ENCODE results near the gene ATRX.

The ATRX gene

DNA sequence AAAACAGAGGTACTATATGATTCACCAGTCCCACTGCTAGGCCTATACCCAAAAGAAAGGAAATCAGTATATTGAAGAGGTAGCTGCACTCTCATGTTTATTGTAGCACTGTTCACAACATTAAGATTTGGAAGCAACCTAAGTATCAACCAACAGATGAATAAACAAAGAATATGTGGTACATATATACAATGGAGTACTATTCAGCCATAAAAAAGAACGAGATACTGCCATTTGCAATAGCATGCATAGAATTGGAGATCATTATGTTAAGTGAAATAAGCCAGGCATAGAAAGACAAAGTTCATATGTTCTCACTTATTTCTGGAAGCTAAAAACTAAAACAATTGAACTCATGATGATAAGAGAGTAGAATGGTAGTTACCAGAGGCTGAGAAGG, 266.3 kb downstream of the ATRX start:
- no peaks in the 10 kb centered on the region for H3K27me3 ChIP-seq (ENCODE audit: insufficient read depth, poor library complexity, severe bottlenecking)
- no peak overlapping the region for H3K27ac ChIP-seq (replicated peaks)
- DNase-seq (ENCODE audit: low read depth in 1 of 2, low spot score in 1 of 2): no peak
- TF ChIP-seq, protein P1, sequence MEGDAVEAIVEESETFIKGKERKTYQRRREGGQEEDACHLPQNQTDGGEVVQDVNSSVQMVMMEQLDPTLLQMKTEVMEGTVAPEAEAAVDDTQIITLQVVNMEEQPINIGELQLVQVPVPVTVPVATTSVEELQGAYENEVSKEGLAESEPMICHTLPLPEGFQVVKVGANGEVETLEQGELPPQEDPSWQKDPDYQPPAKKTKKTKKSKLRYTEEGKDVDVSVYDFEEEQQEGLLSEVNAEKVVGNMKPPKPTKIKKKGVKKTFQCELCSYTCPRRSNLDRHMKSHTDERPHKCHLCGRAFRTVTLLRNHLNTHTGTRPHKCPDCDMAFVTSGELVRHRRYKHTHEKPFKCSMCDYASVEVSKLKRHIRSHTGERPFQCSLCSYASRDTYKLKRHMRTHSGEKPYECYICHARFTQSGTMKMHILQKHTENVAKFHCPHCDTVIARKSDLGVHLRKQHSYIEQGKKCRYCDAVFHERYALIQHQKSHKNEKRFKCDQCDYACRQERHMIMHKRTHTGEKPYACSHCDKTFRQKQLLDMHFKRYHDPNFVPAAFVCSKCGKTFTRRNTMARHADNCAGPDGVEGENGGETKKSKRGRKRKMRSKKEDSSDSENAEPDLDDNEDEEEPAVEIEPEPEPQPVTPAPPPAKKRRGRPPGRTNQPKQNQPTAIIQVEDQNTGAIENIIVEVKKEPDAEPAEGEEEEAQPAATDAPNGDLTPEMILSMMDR (IDR thresholded peaks at IDR 0.05; ENCODE audit: insufficient read depth, low read length): no peak
- TF ChIP-seq GABPA (IDR thresholded peaks at IDR 0.05; ENCODE audit: low read depth) (no peak), POLR2AphosphoS5 (IDR thresholded peaks at IDR 0.05; ENCODE audit: low read depth) (no peak), SPI1 (IDR thresholded peaks at IDR 0.05; ENCODE audit: borderline replicate concordance, low read depth) (no peak)
- TF ChIP-seq, protein P2, sequence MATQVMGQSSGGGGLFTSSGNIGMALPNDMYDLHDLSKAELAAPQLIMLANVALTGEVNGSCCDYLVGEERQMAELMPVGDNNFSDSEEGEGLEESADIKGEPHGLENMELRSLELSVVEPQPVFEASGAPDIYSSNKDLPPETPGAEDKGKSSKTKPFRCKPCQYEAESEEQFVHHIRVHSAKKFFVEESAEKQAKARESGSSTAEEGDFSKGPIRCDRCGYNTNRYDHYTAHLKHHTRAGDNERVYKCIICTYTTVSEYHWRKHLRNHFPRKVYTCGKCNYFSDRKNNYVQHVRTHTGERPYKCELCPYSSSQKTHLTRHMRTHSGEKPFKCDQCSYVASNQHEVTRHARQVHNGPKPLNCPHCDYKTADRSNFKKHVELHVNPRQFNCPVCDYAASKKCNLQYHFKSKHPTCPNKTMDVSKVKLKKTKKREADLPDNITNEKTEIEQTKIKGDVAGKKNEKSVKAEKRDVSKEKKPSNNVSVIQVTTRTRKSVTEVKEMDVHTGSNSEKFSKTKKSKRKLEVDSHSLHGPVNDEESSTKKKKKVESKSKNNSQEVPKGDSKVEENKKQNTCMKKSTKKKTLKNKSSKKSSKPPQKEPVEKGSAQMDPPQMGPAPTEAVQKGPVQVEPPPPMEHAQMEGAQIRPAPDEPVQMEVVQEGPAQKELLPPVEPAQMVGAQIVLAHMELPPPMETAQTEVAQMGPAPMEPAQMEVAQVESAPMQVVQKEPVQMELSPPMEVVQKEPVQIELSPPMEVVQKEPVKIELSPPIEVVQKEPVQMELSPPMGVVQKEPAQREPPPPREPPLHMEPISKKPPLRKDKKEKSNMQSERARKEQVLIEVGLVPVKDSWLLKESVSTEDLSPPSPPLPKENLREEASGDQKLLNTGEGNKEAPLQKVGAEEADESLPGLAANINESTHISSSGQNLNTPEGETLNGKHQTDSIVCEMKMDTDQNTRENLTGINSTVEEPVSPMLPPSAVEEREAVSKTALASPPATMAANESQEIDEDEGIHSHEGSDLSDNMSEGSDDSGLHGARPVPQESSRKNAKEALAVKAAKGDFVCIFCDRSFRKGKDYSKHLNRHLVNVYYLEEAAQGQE (IDR thresholded peaks at IDR 0.05; ENCODE audit: insufficient replicate concordance, low read depth): no peak
- no peak overlapping the region for H3K4me3 ChIP-seq (replicated peaks; ENCODE audit: insufficient read depth, low read length)

DNA sequence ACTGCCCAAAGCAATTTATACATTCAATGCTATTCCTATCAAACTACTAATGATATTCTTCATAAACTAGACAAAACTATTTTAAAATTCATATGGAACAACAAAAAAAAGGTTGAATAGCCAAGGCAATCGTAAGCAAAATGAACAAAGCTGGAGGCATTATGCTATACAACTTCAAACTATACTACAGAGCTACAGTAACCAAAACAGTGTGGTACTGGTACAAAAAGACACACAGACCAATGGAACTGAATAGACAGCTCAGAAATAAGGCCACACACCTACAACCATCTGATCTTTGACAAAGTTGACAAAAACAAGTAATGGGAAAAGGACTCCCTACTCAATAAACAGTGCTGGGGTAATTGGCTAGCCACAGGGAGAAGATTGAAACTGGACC, 271.8 kb downstream of the ATRX start:
- Histone ChIP-seq H3K4me3 (replicated peaks; ENCODE audit: insufficient read depth, low read length) (no peak overlapping the region), H3K27me3 (ENCODE audit: insufficient read depth, poor library complexity, severe bottlenecking) (no peaks in the 10 kb centered on the region), H3K27ac (replicated peaks) (no peak overlapping the region)
- DNase-seq (ENCODE audit: low read depth in 1 of 2, low spot score in 1 of 2): no peak
- TF ChIP-seq POLR2AphosphoS5 (IDR thresholded peaks at IDR 0.05; ENCODE audit: low read depth) (no peak), GABPA (IDR thresholded peaks at IDR 0.05; ENCODE audit: low read depth) (no peak), SPI1 (IDR thresholded peaks at IDR 0.05; ENCODE audit: borderline replicate concordance, low read depth) (no peak)
- TF ChIP-seq, protein P1 (IDR thresholded peaks at IDR 0.05; ENCODE audit: insufficient read depth, low read length): no peak
- TF ChIP-seq, protein P2 (IDR thresholded peaks at IDR 0.05; ENCODE audit: insufficient replicate concordance, low read depth): no peak

DNA sequence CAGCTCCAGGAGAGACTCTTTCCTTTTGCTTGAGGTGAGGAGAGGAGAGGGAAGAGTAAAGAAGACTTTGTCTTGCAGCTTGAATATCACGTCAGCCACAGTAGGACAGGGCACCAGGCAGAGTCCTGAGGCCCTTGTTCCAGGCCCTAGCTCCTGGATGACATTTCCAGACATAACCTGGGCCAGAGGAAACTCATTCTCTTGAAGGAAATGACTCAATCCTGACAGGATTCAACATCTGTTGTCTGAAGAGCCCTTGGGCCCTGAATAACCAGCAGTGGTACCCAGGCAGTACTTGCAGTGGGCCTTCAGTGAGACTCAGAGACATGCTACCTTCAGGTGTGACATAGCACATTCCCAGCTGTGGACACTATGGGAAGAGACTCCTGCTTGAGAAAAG, 276.0 kb downstream of the ATRX start:
- H3K4me3 ChIP-seq (replicated peaks; ENCODE audit: insufficient read depth, low read length): no peak overlapping the region
- no peak for DNase-seq (ENCODE audit: low read depth in 1 of 2, low spot score in 1 of 2)
- H3K27me3 ChIP-seq (ENCODE audit: insufficient read depth, poor library complexity, severe bottlenecking): no peaks in the 10 kb centered on the region
- H3K27ac ChIP-seq (replicated peaks): no peak overlapping the region
- TF ChIP-seq, protein P1 (IDR thresholded peaks at IDR 0.05; ENCODE audit: insufficient read depth, low read length): no peak
- TF ChIP-seq, protein P2 (IDR thresholded peaks at IDR 0.05; ENCODE audit: insufficient replicate concordance, low read depth): no peak
- TF ChIP-seq GABPA (IDR thresholded peaks at IDR 0.05; ENCODE audit: low read depth) (no peak), SPI1 (IDR thresholded peaks at IDR 0.05; ENCODE audit: borderline replicate concordance, low read depth) (no peak), POLR2AphosphoS5 (IDR thresholded peaks at IDR 0.05; ENCODE audit: low read depth) (no peak)

All from HL-60 (cell line).